Measurements from ENCODE around the gene TP73.
A peak's percentile ranks its signal among the peaks of the same experiment; 100 is the strongest.

TP73 gene

GRCh38 chr1:3774276-3774945 is 122.1 kb downstream of the TP73 start:
- no peaks in the 10 kb centered on the region for H3K27me3 Mint-ChIP-seq
- ATAC-seq (ENCODE audit: low read depth) = no peak
- no peaks in the 10 kb centered on the region for H3K9me3 Mint-ChIP-seq

DNA sequence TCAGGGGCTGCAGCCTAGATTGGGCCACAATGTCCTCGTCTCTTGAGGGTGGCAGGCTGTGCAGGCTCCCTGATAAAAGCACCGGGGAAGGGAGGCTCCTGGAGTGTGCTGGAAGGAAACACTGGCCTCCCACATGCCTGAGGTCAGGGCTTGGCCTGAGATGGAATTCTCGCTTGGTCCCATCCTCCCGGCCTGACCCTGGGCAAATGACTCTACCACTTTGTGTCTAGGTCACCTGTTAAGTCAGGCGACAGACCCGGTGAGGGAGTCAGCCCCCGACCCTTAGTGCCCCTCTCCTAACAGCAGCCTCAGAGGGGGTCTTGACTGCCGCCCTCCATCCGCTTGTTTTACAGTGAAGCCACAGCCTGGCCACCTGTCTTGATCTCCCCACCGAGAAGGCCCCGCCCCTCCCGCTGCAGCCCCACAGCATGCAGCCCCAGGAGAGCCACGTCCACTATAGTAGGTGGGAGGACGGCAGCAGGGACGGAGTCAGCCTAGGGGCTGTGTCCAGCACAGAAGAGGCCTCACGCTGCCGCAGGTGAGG is 122.7 kb downstream of the TP73 start:
- Mint-ChIP-seq H3K27ac (no peak overlapping the region), H3K9me3 (no peaks in the 10 kb centered on the region), H3K27me3 (no peaks in the 10 kb centered on the region), H3K4me1 (peaks cover 15% of the 10 kb centered on the region), H3K4me3 (no peak overlapping the region), H3K36me3 (peaks cover 4% of the 10 kb centered on the region)
- no peak for ATAC-seq (ENCODE audit: low read depth)
- no peak for DNase-seq (ENCODE audit: low spot score in 2 of 2)

More at GRCh38 chr1:3774276-3774945, 122.1 kb downstream of the TP73 start:
- no peak overlapping the region for H3K27ac Mint-ChIP-seq
- H3K4me3 Mint-ChIP-seq = no peak overlapping the region
- H3K4me1 Mint-ChIP-seq = peaks cover 15% of the 10 kb centered on the region
- no peaks in the 10 kb centered on the region for H3K36me3 Mint-ChIP-seq
- no peak for DNase-seq (ENCODE audit: low spot score in 2 of 2)

DNA sequence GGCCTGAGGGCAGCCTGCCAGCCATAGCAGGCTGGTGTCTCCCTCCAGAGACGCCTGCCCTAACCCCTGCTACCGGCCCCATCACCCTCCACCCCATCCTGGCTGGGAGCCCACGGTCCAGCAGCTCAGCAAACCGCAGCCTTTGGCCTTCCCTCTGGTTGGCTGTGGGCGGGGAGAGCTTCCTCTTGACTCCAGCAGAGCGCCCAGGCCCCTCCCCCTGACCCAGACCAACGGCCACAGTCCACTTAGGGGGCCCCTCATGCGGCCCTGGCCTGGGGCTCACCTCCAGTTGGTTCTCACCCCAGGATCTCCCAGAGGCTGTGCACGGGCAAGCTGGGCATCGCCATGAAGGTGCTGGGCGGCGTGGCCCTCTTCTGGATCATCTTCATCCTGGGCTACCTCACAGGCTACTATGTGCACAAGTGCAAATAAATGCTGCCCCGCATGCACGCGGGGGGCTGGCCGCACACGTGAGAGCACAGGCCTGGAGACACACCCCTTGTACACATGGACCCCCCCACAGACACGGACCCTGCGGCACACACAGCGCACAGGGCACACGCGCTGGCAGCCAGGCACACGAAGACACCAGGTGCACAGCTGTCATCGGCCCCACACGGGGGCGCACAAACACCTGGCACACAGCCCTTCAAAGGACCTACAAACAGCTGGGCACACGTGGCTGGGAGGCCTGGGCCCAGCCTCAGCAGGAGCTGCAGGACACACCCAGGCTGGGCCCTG is 123.3 kb downstream of the TP73 start:
- Mint-ChIP-seq H3K27me3 (no peaks in the 10 kb centered on the region), H3K36me3 (peaks cover 10% of the 10 kb centered on the region), H3K9me3 (no peaks in the 10 kb centered on the region), H3K27ac (no peak overlapping the region), H3K4me1 (peaks cover 15% of the 10 kb centered on the region), H3K4me3 (peak overlapping the region; percentile 56)
- ATAC-seq (ENCODE audit: low read depth) = peak; percentile 50
- DNase-seq (ENCODE audit: low spot score in 2 of 2) = peak in 1 of 2 donors; percentile 48

DNA sequence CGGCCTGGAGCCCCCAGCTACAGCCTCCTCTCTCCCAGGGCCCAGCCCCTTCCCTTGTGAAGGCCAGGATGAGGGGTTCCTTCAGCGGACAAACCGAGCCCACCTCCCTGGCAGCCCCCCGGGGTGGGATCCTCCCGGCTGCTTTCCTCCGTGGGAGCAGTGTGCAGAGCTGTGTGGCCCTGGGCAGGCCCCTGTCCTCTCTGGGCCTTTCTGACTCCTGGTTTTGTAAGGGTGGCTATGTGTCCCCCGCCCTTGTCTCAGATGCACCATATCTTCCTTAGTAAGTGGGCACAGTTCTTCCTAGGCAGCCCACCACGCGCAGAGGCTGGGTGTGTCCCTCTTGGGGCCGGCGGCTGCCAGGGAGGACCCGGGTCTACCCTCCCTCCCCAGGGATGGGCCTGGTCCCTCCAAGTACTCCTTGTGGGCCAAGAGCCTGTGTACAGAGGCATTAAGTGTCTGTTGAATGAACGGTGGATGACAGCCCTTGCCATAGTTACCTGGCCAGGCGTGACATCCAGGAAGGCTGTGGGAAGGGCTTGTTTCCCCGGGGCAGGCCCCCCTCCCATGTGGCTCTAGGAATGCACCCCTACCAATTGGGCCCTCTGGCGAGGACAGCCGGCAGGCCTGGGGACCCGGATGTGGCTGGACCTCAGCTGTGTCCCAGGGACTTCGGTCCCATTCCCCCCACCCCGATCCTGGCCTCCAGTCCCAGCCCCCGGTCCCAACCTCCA is 124.1 kb downstream of the TP73 start:
- Mint-ChIP-seq H3K4me1 (peaks cover 15% of the 10 kb centered on the region), H3K4me3 (no peak overlapping the region), H3K9me3 (no peaks in the 10 kb centered on the region), H3K36me3 (peaks cover 13% of the 10 kb centered on the region), H3K27me3 (no peaks in the 10 kb centered on the region), H3K27ac (no peak overlapping the region)
- DNase-seq (ENCODE audit: low spot score in 2 of 2) = no peak
- no peak for ATAC-seq (ENCODE audit: low read depth)

- no peak overlapping the region for H3K27ac Mint-ChIP-seq
- no peak overlapping the region for H3K4me3 Mint-ChIP-seq
- peaks cover 16% of the 10 kb centered on the region for H3K36me3 Mint-ChIP-seq
- no peak for DNase-seq (ENCODE audit: low spot score in 2 of 2)
- H3K4me1 Mint-ChIP-seq = peaks cover 11% of the 10 kb centered on the region
- H3K9me3 Mint-ChIP-seq = no peaks in the 10 kb centered on the region
- ATAC-seq (ENCODE audit: low read depth) = no peak
- no peaks in the 10 kb centered on the region for H3K27me3 Mint-ChIP-seq
Observed at GRCh38 chr1:3777078-3777547, 124.8 kb downstream of the TP73 start.

- Mint-ChIP-seq H3K27ac (no peak overlapping the region), H3K4me3 (no peak overlapping the region), H3K4me1 (peaks cover 11% of the 10 kb centered on the region), H3K9me3 (no peaks in the 10 kb centered on the region), H3K27me3 (no peaks in the 10 kb centered on the region), H3K36me3 (peaks cover 18% of the 10 kb centered on the region)
- ATAC-seq (ENCODE audit: low read depth) = no peak
- DNase-seq (ENCODE audit: low spot score in 2 of 2) = no peak
Observed at GRCh38 chr1:3777647-3778589, 125.6 kb downstream of the TP73 start.

DNA sequence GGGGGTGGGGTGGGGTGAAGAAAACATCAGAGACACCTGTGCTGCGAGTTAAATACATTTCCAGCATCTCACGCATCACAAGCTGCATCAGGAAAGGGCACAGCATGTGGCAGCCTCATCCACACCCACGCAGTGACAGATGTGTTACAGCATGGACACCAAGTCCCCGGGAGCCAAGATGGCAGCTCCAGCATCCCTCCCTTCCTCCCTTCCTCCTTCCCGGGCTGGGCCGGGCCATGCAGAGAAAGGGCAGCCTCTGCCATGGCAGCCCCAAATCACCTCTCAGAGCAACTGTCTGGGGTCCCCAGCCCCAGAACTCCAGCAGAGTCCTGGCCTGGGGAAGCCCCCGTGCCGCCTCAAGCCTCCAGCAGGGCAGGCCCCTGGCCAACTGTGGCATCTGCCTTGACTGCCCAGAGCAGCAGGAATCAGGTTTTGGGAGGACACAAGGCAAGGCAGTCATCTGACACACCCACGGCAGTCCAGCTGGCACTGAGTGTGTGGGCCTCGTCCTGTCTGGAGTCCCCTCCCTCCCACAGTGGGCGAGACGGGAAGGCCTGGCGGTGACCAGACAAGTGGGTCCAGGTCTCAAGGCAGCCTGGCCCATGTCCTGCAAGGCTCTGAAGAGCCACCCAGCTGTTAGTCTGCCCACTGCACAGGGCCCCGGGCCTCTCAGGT is 126.4 kb downstream of the TP73 start:
- H3K36me3 Mint-ChIP-seq = peaks cover 19% of the 10 kb centered on the region

GRCh38 chr1:3779265-3779911 is 127.1 kb downstream of the TP73 start:
- no peak overlapping the region for H3K27ac Mint-ChIP-seq
- DNase-seq (ENCODE audit: low spot score in 2 of 2) = no peak
- H3K27me3 Mint-ChIP-seq = no peaks in the 10 kb centered on the region
- peaks cover 21% of the 10 kb centered on the region for H3K36me3 Mint-ChIP-seq
- ATAC-seq (ENCODE audit: low read depth) = no peak
- peaks cover 11% of the 10 kb centered on the region for H3K4me1 Mint-ChIP-seq
- no peaks in the 10 kb centered on the region for H3K9me3 Mint-ChIP-seq
- no peak overlapping the region for H3K4me3 Mint-ChIP-seq

More for the DNA sequence above, 126.4 kb downstream of the TP73 start:
- Mint-ChIP-seq H3K9me3 (no peaks in the 10 kb centered on the region), H3K27ac (no peak overlapping the region), H3K4me1 (peaks cover 11% of the 10 kb centered on the region), H3K4me3 (no peak overlapping the region), H3K27me3 (no peaks in the 10 kb centered on the region)
- no peak for ATAC-seq (ENCODE audit: low read depth)
- no peak for DNase-seq (ENCODE audit: low spot score in 2 of 2)

DNA sequence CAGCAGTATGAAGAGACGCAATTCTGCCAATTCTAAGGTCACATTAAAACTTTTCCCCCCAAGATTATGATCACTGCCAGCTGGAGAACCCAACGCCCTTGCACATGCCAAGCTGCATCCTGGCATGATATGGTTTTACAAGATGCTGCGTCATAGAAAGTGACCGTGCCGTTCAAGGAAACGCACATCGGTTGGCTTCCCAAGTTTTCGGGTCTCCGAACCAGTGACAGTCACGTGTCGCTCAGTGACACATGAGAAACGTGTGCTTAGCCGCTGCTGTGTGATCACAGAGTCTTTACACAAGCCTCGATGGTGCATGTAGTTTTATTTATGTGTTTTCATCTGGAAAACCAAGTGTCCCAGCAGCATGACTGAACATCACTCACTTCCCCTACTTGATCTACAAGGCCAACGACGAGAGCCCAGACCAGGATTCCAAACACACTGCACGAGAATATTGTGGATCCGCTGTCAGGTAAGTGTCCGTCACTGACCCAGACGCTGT is 127.6 kb downstream of the TP73 start:
- peaks cover 21% of the 10 kb centered on the region for H3K36me3 Mint-ChIP-seq
- no peak for DNase-seq (ENCODE audit: low spot score in 2 of 2)
- no peak for ATAC-seq (ENCODE audit: low read depth)

GRCh38 chr1:3780901-3781300 is 128.6 kb downstream of the TP73 start:
- Mint-ChIP-seq H3K27me3 (no peaks in the 10 kb centered on the region), H3K36me3 (peaks cover 26% of the 10 kb centered on the region), H3K4me1 (peaks cover 2% of the 10 kb centered on the region), H3K4me3 (no peak overlapping the region), H3K9me3 (no peaks in the 10 kb centered on the region), H3K27ac (no peak overlapping the region)
- DNase-seq (ENCODE audit: low spot score in 2 of 2) = no peak
- no peak for ATAC-seq (ENCODE audit: low read depth)

More for the DNA sequence above, 127.6 kb downstream of the TP73 start:
- no peak overlapping the region for H3K4me3 Mint-ChIP-seq
- no peaks in the 10 kb centered on the region for H3K9me3 Mint-ChIP-seq
- H3K4me1 Mint-ChIP-seq = peaks cover 11% of the 10 kb centered on the region
- no peak overlapping the region for H3K27ac Mint-ChIP-seq
- H3K27me3 Mint-ChIP-seq = no peaks in the 10 kb centered on the region

DNA sequence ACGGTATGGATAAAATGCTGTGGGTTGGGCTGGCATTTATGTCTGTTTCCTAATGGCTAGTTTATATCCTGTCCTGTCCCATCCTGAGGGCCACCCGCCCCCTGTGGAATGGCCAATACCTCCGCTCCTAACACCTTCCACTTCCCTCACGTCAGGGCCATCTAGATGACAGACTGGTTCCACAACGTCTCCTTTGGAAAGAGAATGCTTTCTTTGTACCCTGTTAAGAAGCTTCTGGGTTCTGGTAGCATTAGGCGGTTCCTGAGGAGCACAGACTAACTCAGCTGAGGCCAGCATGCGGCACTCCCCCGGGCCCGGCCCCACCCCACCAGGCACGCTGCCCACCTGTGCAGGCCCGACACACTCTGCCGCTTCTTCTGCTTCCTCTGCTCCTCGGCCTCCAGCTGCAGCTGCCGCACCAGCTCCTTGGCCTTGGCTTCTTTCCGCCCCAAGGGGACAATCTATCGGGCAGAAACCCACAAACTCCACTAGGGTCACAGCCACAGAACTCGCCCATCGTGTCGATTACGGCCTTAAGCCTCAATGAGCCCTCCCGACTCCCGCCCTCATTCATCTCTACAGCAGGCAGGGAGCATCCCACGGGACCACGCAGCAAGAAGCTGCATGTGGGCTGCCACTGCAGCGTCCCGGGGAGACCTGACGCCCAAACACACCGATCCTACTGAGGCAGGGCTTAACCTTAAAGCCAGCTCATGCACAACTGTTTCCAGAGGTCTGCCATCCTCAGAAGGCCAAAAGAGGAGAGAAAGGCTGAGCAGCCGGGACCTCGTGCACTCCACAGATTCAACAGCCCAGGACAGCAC is 131.5 kb downstream of the TP73 start:
- no peaks in the 10 kb centered on the region for H3K27me3 Mint-ChIP-seq
- DNase-seq (ENCODE audit: low spot score in 2 of 2) (no peak), ATAC-seq (ENCODE audit: low read depth) (no peak)
- no peak overlapping the region for H3K4me3 Mint-ChIP-seq
- no peak overlapping the region for H3K27ac Mint-ChIP-seq
- peaks cover 32% of the 10 kb centered on the region for H3K36me3 Mint-ChIP-seq
- peaks cover 9% of the 10 kb centered on the region for H3K4me1 Mint-ChIP-seq
- H3K9me3 Mint-ChIP-seq = no peaks in the 10 kb centered on the region

GRCh38 chr1:3785045-3785444 is 132.7 kb downstream of the TP73 start:
- H3K4me3 Mint-ChIP-seq = no peak overlapping the region
- H3K27ac Mint-ChIP-seq = no peak overlapping the region
- H3K9me3 Mint-ChIP-seq = no peaks in the 10 kb centered on the region
- H3K36me3 Mint-ChIP-seq = peaks cover 27% of the 10 kb centered on the region
- H3K27me3 Mint-ChIP-seq = no peaks in the 10 kb centered on the region
- no peak for DNase-seq (ENCODE audit: low spot score in 2 of 2)
- peaks cover 9% of the 10 kb centered on the region for H3K4me1 Mint-ChIP-seq
- ATAC-seq (ENCODE audit: low read depth) = no peak

Measured in memory B cell (primary cell).